Type B pancreatic cell (in vitro differentiated cells): Measurements from ENCODE around the gene ZNF140. TPM values are rescaled to one million over a fixed set of nuclear protein-coding genes. Genes with fewer than 3 reads are reported as not detected.

Source experiments
- DNase-seq: peaks from one replicate; pipeline ENCODE4 v3.0.0; 2021; ENCODE audit warnings: mixed read lengths; ENCODE audit not compliant: unreplicated experiment; ENCODE audit errors: extremely low spot score
- H3K27ac Mint-ChIP-seq: 2 replicates; pipeline ENCODE4 v1.8.0; 2021; ENCODE audit warnings: mild to moderate bottlenecking, mixed read lengths
- H3K27me3 Mint-ChIP-seq: 2 replicates; pipeline ENCODE4 v1.8.0; 2021; ENCODE audit warnings: mixed read lengths
- H3K36me3 Mint-ChIP-seq: 2 replicates; pipeline ENCODE4 v1.8.0; 2021; ENCODE audit warnings: mixed read lengths
- H3K4me1 Mint-ChIP-seq: one replicate; pipeline ENCODE4 v1.8.0; 2021; ENCODE audit warnings: mixed read lengths; ENCODE audit not compliant: unreplicated experiment
- H3K4me3 Mint-ChIP-seq: 2 replicates; pipeline ENCODE4 v1.8.0; 2021; ENCODE audit warnings: mild to moderate bottlenecking, mixed read lengths
- H3K9me3 Mint-ChIP-seq: 2 replicates; pipeline ENCODE4 v1.8.0; 2021; ENCODE audit warnings: mixed read lengths
- CTCF ChIP-seq: fragments of 200-600 bp; sonication (generic); conservative IDR thresholded peaks from 2 replicates; pipeline ENCODE4 v1.5.0; 2021; ENCODE audit warnings: antibody characterized with exemption, mild to moderate bottlenecking
- long read RNA-seq: library from polyadenylated mRNA; unstranded; transcript quantifications from one replicate; pipeline ENCODE4 v2.0.0, GENCODE V29; 2020
- total RNA-seq: library from RNA; stranded (reverse); gene quantifications from 2 replicates; pipeline ENCODE4 v1.2.1, GENCODE V29; 2021; ENCODE audit warnings: low replicate concordance

The ZNF140 gene
- total RNA-seq: 20.0 and 20.7 TPM in 2 replicates
- long read RNA-seq, transcript ZNF140-205 (4 exons, 553 nt): minor isoform, 12 of 117 reads
- long read RNA-seq, transcript ZNF140-202 (5 exons, 3,550 nt): minor isoform, 34 of 117 reads
- long read RNA-seq, transcript ZNF140-209 (6 exons, 2,328 nt): major isoform, 35 of 117 reads
- long read RNA-seq, partial matches to known transcripts: 2 of 117 reads
- long read RNA-seq, other reads (novel, unspliced or antisense): 33 of 117 reads

- peaks cover 28% of the 10 kb centered on the region for H3K9me3 Mint-ChIP-seq
- H3K36me3 Mint-ChIP-seq: peaks cover 43% of the 10 kb centered on the region
- H3K27me3 Mint-ChIP-seq: no peaks in the 10 kb centered on the region
- no peak within 1 kb of the TSS for H3K27ac Mint-ChIP-seq
- H3K4me1 Mint-ChIP-seq: no peaks in the 10 kb centered on the region
- DNase-seq: peak; percentile 97
- no peak within 1 kb of the TSS for H3K4me3 Mint-ChIP-seq
- peak; percentile 59 for TF ChIP-seq CTCF
Measured at GRCh38 chr12:133080368-133081158, at the start of gene ZNF140. Gene ZNF140, plus strand, starts transcription at chr12:133080923. Its CDS starts 398 bp downstream, at chr12:133081321.

- Mint-ChIP-seq H3K36me3 (peaks cover 53% of the 10 kb centered on the region), H3K27me3 (no peaks in the 10 kb centered on the region), H3K27ac (peak within 1 kb of the TSS; percentile 97), H3K9me3 (peaks cover 7% of the 10 kb centered on the region), H3K4me1 (no peaks in the 10 kb centered on the region), H3K4me3 (peak within 1 kb of the TSS; percentile 96)
- peak; percentile 97 for DNase-seq
- no peak for TF ChIP-seq CTCF
Measured at GRCh38 chr12:133037207-133038005, 43.3 kb upstream of the ZNF140 start, which contains the start of gene ZNF84. Gene ZNF84, plus strand, starts transcription at chr12:133037509. Its CDS starts 3,959 bp downstream, at chr12:133041468.

DNA sequence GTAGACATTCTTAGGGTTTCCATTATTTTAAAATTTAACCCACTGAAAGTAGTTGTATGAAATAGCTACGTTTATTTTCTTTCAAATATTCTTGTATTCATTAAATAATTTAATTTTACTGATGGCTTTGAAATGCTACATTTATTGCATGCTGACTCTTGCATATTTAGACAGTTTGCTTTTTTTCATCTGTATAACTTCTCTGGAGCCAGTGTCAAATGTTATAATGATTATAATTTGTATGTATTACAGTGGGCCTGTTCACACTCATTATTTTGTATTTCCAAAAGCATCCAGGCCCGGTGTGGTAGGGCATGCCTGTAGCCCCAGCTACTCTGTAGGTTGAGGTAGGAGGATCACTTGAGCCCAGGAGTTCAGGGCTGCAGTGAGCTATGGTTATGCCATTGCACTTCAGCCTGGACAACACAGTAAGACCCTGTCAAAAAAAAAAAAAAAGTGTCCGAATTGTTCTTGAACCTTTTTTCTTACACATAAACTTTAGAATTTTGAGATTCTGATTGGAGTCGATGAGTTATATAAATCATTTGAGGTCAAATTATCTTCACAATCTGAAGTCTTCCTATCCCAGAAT is 42.5 kb upstream of the ZNF140 start:
- no peak for DNase-seq
- Mint-ChIP-seq H3K4me3 (peak overlapping the region; percentile 96), H3K4me1 (no peaks in the 10 kb centered on the region), H3K27ac (peak overlapping the region; percentile 97), H3K27me3 (no peaks in the 10 kb centered on the region), H3K9me3 (peaks cover 7% of the 10 kb centered on the region), H3K36me3 (peaks cover 61% of the 10 kb centered on the region)
- no peak for TF ChIP-seq CTCF

- Mint-ChIP-seq H3K9me3 (peaks cover 28% of the 10 kb centered on the region), H3K4me3 (no peak overlapping the region), H3K4me1 (no peaks in the 10 kb centered on the region), H3K27me3 (no peaks in the 10 kb centered on the region), H3K27ac (no peak overlapping the region), H3K36me3 (peaks cover 90% of the 10 kb centered on the region)
- no peak for TF ChIP-seq CTCF
- no peak for DNase-seq
Measured at GRCh38 chr12:133046698-133047097, 34.0 kb upstream of the ZNF140 start.

GRCh38 chr12:133057446-133057845 is 23.3 kb upstream of the ZNF140 start:
- no peak for DNase-seq
- Mint-ChIP-seq H3K4me3 (peak overlapping the region; percentile 24), H3K36me3 (peaks cover 66% of the 10 kb centered on the region), H3K27ac (peak overlapping the region; percentile 43), H3K4me1 (no peaks in the 10 kb centered on the region), H3K9me3 (peaks cover 24% of the 10 kb centered on the region), H3K27me3 (peaks cover 3% of the 10 kb centered on the region)
- no peak for TF ChIP-seq CTCF
